ENCODE results near the gene ZBTB42. TPM values are rescaled to one million over a fixed set of nuclear protein-coding genes. Genes with fewer than 3 reads are reported as not detected.
A peak's percentile ranks its signal among the peaks of the same experiment; 100 is the strongest.

ZBTB42 gene
- total RNA-seq, 1 experiment from 2014 or later = 9.2 TPM

DNA sequence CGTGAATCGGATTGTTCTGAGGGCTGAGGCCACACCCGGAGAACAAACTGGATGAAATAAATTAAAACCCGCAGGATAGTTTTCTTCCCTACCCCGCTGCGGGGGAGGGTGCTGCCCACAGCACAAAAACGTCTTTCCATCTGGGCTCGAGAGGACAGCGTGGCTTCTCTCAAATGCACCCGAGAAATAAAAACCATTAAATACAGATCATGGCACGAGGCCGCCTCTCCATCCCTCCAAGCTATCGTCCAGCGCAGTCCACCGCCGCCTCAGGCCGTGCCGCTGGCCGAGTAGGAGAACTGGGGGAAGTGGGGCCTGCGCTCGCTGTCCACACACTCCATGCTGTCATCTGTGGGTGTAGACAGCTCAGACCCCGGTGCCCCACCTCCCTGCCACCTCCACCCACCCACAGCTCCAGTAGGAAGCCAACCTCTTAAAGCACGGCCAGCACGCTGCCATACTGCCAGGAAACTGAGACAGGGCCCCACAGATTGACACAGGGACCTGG, 30.8 kb upstream of the ZBTB42 start:
- Histone ChIP-seq H4K20me1 (ENCODE audit: low read length) (0 out of 2 replicates have a peak, but pooled peaks cover 3% of the 10 kb centered on the region), H3K4me2 (ENCODE audit: low read length) (no peak overlapping the region), H2AFZ (ENCODE audit: low read length) (no peak overlapping the region), H3K9me3 (ENCODE audit: low read length) (no peaks in the 10 kb centered on the region), H3F3A (ENCODE audit: low read length, unreplicated experiment) (no peaks in the 10 kb centered on the region), H3K27ac (ENCODE audit: low read length) (no peak overlapping the region), H3K79me2 (ENCODE audit: low read length) (no peaks in the 10 kb centered on the region), H3K27me3 (ENCODE audit: low read length) (no peaks in the 10 kb centered on the region), H3K9me2 (replicated peaks; ENCODE audit: low read length) (no peaks in the 10 kb centered on the region), H3K9ac (ENCODE audit: low read length) (no peak overlapping the region), H3K4me3 (ENCODE audit: low read length) (no peak overlapping the region), H3K4me1 (ENCODE audit: insufficient read depth, low read length) (no peaks in the 10 kb centered on the region), H3K36me3 (ENCODE audit: low read depth, low read length) (peaks cover 27% of the 10 kb centered on the region)
- intact Hi-C loops (cut with micrococcal nuclease) = no loop called here
- POLR2A ChIA-PET (ENCODE audit: unreplicated experiment) = no interaction called here
- CTCF ChIA-PET = no interaction called here
- TF ChIP-seq, protein P1, sequence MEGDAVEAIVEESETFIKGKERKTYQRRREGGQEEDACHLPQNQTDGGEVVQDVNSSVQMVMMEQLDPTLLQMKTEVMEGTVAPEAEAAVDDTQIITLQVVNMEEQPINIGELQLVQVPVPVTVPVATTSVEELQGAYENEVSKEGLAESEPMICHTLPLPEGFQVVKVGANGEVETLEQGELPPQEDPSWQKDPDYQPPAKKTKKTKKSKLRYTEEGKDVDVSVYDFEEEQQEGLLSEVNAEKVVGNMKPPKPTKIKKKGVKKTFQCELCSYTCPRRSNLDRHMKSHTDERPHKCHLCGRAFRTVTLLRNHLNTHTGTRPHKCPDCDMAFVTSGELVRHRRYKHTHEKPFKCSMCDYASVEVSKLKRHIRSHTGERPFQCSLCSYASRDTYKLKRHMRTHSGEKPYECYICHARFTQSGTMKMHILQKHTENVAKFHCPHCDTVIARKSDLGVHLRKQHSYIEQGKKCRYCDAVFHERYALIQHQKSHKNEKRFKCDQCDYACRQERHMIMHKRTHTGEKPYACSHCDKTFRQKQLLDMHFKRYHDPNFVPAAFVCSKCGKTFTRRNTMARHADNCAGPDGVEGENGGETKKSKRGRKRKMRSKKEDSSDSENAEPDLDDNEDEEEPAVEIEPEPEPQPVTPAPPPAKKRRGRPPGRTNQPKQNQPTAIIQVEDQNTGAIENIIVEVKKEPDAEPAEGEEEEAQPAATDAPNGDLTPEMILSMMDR (conservative IDR thresholded peaks at IDR 0.05; ENCODE audit: low read depth, low read length) = no peak
- TF ChIP-seq EZH2phosphoT487 (IDR thresholded peaks at IDR 0.05; ENCODE audit: borderline replicate concordance, low read length) = no peak
- TF ChIP-seq EZH2 (IDR thresholded peaks at IDR 0.05; ENCODE audit: low read length, unreplicated experiment) = no peak
- no TSS peak for BruUV-seq (replicated peaks)
- DNase-seq (no peak), ATAC-seq (no peak)

DNA sequence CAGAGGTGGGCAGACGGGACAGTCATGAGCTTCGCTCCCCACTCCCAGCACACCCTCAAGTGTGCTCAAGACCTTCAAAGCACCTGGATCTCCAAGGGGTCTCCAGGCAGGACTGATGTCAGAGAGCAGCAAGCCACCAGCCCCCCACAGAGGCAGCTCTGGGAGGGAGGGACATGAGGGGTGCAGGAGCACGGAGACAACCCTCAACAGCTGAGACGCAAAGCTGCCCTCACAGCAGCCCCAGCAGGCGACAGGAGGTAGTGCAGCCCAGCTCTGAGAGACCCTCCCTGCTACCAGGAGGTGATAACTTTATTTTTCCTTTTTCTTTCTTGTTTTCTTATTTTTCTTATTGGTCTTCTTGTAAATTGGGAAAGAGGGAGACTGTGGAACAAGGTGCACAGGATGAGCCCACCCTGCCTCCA, 30.0 kb upstream of the ZBTB42 start:
- Histone ChIP-seq H3K9me3 (ENCODE audit: low read length) (no peaks in the 10 kb centered on the region), H3K9ac (ENCODE audit: low read length) (no peak overlapping the region), H3K79me2 (ENCODE audit: low read length) (no peaks in the 10 kb centered on the region), H3K27me3 (ENCODE audit: low read length) (no peaks in the 10 kb centered on the region), H2AFZ (ENCODE audit: low read length) (no peak overlapping the region), H3K9me2 (replicated peaks; ENCODE audit: low read length) (no peaks in the 10 kb centered on the region), H3F3A (ENCODE audit: low read length, unreplicated experiment) (no peaks in the 10 kb centered on the region), H3K27ac (ENCODE audit: low read length) (no peak overlapping the region), H3K4me3 (ENCODE audit: low read length) (no peak overlapping the region), H3K4me2 (ENCODE audit: low read length) (no peak overlapping the region), H3K36me3 (ENCODE audit: low read depth, low read length) (peaks cover 27% of the 10 kb centered on the region), H4K20me1 (ENCODE audit: low read length) (0 out of 2 replicates have a peak, but pooled peaks cover 3% of the 10 kb centered on the region), H3K4me1 (ENCODE audit: insufficient read depth, low read length) (no peaks in the 10 kb centered on the region)
- ChIA-PET POLR2A (ENCODE audit: unreplicated experiment) (no interaction called here), CTCF (interaction anchor here (0.5 kb wide), 1 partner anchor 29 kb away, joined by 3 read pairs; no protein-coding TSS in a partner anchor)
- TF ChIP-seq, protein P1 (conservative IDR thresholded peaks at IDR 0.05; ENCODE audit: low read depth, low read length) = peak; percentile 63
- no peak for TF ChIP-seq EZH2 (IDR thresholded peaks at IDR 0.05; ENCODE audit: low read length, unreplicated experiment)
- BruUV-seq (replicated peaks) = no TSS peak
- intact Hi-C loops (cut with micrococcal nuclease) = no loop called here
- DNase-seq (peak; percentile 38), ATAC-seq (no peak)

DNA sequence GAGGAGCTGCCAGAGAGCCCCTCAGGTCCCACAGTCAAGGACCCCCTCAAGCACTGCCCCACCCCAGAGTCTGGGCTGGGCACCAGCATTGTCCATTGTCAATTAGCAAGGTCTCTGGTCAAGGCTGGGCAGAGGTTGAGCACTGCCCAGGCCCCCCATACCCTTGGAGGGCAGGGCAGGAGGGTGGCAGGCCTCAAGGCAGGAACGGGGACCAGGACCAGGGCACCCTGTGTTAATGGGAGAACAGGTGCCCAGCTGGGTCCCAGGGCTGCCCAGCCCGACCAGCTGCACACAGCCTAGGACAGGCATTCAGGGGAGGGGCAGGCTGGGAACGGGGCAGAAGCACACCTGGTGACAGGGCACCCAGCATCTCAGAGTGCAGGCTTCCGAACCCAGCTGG, 29.5 kb upstream of the ZBTB42 start:
- H3K4me2 ChIP-seq (ENCODE audit: low read length) = no peak overlapping the region
- peaks cover 27% of the 10 kb centered on the region for H3K36me3 ChIP-seq (ENCODE audit: low read depth, low read length)
- CTCF ChIA-PET = interaction anchor here (0.5 kb wide), 1 partner anchor 28 kb away, joined by 3 read pairs; no protein-coding TSS in a partner anchor
- no TSS peak for BruUV-seq (replicated peaks)
- ATAC-seq (no peak), DNase-seq (no peak)
- H3K27ac ChIP-seq (ENCODE audit: low read length) = no peak overlapping the region
- H4K20me1 ChIP-seq (ENCODE audit: low read length) = 0 out of 2 replicates have a peak, but pooled peaks cover 3% of the 10 kb centered on the region
- no peaks in the 10 kb centered on the region for H3K4me1 ChIP-seq (ENCODE audit: insufficient read depth, low read length)
- no peaks in the 10 kb centered on the region for H3K9me2 ChIP-seq (replicated peaks; ENCODE audit: low read length)
- H3K9ac ChIP-seq (ENCODE audit: low read length) = no peak overlapping the region
- H3K4me3 ChIP-seq (ENCODE audit: low read length) = no peak overlapping the region
- TF ChIP-seq EZH2phosphoT487 (IDR thresholded peaks at IDR 0.05; ENCODE audit: borderline replicate concordance, low read length) (no peak), EZH2 (IDR thresholded peaks at IDR 0.05; ENCODE audit: low read length, unreplicated experiment) (no peak)
- TF ChIP-seq, protein P1 (conservative IDR thresholded peaks at IDR 0.05; ENCODE audit: low read depth, low read length) = no peak
- intact Hi-C loops (cut with micrococcal nuclease) = no loop called here
- H3K9me3 ChIP-seq (ENCODE audit: low read length) = no peaks in the 10 kb centered on the region
- H3K27me3 ChIP-seq (ENCODE audit: low read length) = no peaks in the 10 kb centered on the region
- no peaks in the 10 kb centered on the region for H3F3A ChIP-seq (ENCODE audit: low read length, unreplicated experiment)
- no peak overlapping the region for H2AFZ ChIP-seq (ENCODE audit: low read length)
- no peaks in the 10 kb centered on the region for H3K79me2 ChIP-seq (ENCODE audit: low read length)
- POLR2A ChIA-PET (ENCODE audit: unreplicated experiment) = no interaction called here

All from PC-3 (cell line).